Activated T-helper 2 cell treated with anti-CD3 and anti-CD28 coated beads, Interferon-gamma antibody, Interleukin-2, Interleukin-4, amounts not matched to agents 10 μg/mL and 5 μg/mL and 100 μg/mL, durations not matched to agents 14 hours and 24 hours and 36 hours (primary cell): ENCODE data around the gene SLFN12. TPM values are rescaled to one million over a fixed set of nuclear protein-coding genes. Genes with fewer than 3 reads are reported as not detected.

Source experiments
- DNase-seq: peaks from one replicate; pipeline ENCODE4 v3.0.0; 2021; ENCODE audit warnings: low spot score
- H3K27ac Mint-ChIP-seq: one replicate; pipeline ENCODE4 v1.8.0; 2021; ENCODE audit warnings: mixed read lengths
- H3K27me3 Mint-ChIP-seq: one replicate; pipeline ENCODE4 v1.8.0; 2021; ENCODE audit warnings: low read depth, mixed read lengths
- H3K36me3 Mint-ChIP-seq: one replicate; pipeline ENCODE4 v1.8.0; 2021; ENCODE audit warnings: low read depth, mixed read lengths
- H3K4me1 Mint-ChIP-seq: one replicate; pipeline ENCODE4 v1.8.0; 2021; ENCODE audit warnings: low read depth, mixed read lengths
- H3K4me3 Mint-ChIP-seq: one replicate; pipeline ENCODE4 v1.8.0; 2021; ENCODE audit warnings: low read depth, mild to moderate bottlenecking, moderate library complexity, mixed read lengths
- H3K9me3 Mint-ChIP-seq: one replicate; pipeline ENCODE4 v1.8.0; 2021; ENCODE audit warnings: mixed read lengths
- intact Hi-C: fragments of 100-400 bp; cut with micrococcal nuclease; formaldehyde crosslinking; loops from one replicate; pipeline ENCODE4 v1.15.1; 2023
- total RNA-seq: library from RNA; stranded (reverse); gene quantifications from 2 replicates; pipeline ENCODE4 v1.2.3, GENCODE V29; 2022

The SLFN12 gene
- total RNA-seq, 1 donor from 2014 or later: 8.8 TPM

GRCh38 chr17:35368081-35368830 is 64.0 kb downstream of the SLFN12 start:
- Mint-ChIP-seq H3K9me3 (peaks cover 27% of the 10 kb centered on the region), H3K4me3 (peak overlapping the region; percentile 5), H3K36me3 (peaks cover 82% of the 10 kb centered on the region), H3K27ac (no peak overlapping the region), H3K4me1 (peaks cover 63% of the 10 kb centered on the region), H3K27me3 (no peaks in the 10 kb centered on the region)
- DNase-seq: no peak
- intact Hi-C loops: no loop called here

GRCh38 chr17:35361027-35361426 is 71.3 kb downstream of the SLFN12 start:
- H3K27me3 Mint-ChIP-seq: no peaks in the 10 kb centered on the region
- DNase-seq: no peak
- no peaks in the 10 kb centered on the region for H3K9me3 Mint-ChIP-seq
- H3K4me3 Mint-ChIP-seq: no peak overlapping the region
- peaks cover 88% of the 10 kb centered on the region for H3K36me3 Mint-ChIP-seq
- intact Hi-C loops: no loop called here
- H3K27ac Mint-ChIP-seq: no peak overlapping the region
- H3K4me1 Mint-ChIP-seq: peaks cover 44% of the 10 kb centered on the region

Other genes starting within 250 kb of the SLFN12 start
- gene SLC35G3, start 238.1 kb downstream of the SLFN12 start, total RNA-seq: not detected in 2 replicates
- 8.8 and 9.9 TPM in 2 replicates for gene SLFN5, start 189.4 kb downstream of the SLFN12 start, total RNA-seq
- gene SLFN11, start 58.9 kb downstream of the SLFN12 start, total RNA-seq: 112 and 114 TPM in 2 replicates
- gene SLFN13, start 16.3 kb upstream of the SLFN12 start, total RNA-seq: 41.9 and 42.6 TPM in 2 replicates
- gene SLFN12L, start 105.2 kb upstream of the SLFN12 start, total RNA-seq: 37.8 and 41.9 TPM in 2 replicates
- not detected in 2 replicates for gene SLFN14, start 128.3 kb upstream of the SLFN12 start, total RNA-seq
- gene PEX12, start 146.1 kb upstream of the SLFN12 start, total RNA-seq: 4.5 and 4.8 TPM in 2 replicates
- 177 and 194 TPM in 2 replicates for gene AP2B1, start 154.8 kb upstream of the SLFN12 start, total RNA-seq